NCI-H524 (cell line): Measurements from ENCODE around the gene TTLL10.
A peak's percentile ranks its signal among the peaks of the same experiment; 100 is the strongest.
"Not testable (repeated sequence)": the region's sequence is repeated elsewhere in the genome, so short reads cannot be mapped to it uniquely, and the experiment has no call there.

Experiments
- DNase-seq, 2 experiments: peaks; one replicate each; lab custom pipeline; 2025; lab: John Stamatoyannopoulos, UW

The TTLL10 gene

GRCh38 chr1:1194723-1195122 lies 21.0 kb downstream of the TTLL10 start:
- DNase-seq = no peak

DNA sequence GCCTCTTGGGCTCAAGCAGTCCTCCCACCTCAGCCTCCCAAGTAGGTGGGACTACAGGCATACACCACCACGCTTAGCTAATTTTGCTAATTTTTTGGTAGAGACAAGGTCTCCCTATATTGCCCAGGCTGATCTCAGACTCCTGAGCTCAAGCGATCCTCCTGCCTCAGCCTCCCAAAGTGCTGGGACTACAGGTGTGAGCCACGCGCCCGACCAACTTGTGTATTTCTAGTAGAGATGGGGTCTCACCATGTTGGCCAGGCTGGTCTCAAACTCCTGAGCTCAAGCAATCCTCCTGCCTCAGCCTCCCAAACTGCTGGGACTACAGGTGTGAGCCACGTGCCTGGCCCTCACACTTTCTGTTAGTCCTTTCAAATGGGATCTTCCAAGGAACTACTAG lies 22.0 kb downstream of the TTLL10 start:
- not testable (repeated sequence) for DNase-seq

DNA sequence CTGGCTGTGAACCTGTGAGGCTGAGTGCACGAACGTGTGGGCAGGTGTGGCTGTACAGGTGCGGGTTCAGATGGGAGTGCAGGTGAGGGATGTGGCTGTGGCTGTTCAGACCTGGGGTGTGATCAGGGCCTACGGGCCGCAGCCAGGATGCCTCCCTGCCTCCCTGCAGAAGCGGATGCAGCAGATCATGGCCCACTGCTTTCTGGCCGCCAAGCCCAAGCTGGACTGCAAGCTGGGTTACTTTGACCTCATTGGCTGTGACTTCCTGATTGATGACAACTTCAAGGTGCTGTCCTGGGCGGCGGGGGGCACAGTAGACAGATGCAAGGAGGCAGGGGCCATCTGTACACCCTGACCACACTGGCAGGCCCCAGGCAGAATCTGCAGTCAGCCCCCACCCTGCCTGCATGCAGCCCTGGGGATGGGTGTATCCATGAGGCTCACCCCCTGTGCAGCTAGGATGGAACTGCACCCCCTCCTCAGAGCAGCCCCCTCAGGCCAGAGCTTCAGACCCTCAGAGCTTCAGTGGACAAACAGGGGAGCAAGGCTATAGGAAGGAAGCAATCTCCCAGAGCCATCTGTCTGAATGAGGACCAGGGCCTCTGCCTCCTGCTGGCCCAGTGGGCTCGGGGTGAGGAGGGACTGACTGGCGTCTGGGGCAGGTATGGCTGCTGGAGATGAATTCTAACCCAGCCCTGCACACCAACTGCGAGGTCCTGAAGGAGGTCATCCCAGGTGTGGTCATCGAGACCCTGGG lies 22.9 kb downstream of the TTLL10 start:
- peak in 1 of 2 experiments; percentile 34 for DNase-seq

GRCh38 chr1:1197188-1197500 lies 23.5 kb downstream of the TTLL10 start:
- DNase-seq = no peak

DNA sequence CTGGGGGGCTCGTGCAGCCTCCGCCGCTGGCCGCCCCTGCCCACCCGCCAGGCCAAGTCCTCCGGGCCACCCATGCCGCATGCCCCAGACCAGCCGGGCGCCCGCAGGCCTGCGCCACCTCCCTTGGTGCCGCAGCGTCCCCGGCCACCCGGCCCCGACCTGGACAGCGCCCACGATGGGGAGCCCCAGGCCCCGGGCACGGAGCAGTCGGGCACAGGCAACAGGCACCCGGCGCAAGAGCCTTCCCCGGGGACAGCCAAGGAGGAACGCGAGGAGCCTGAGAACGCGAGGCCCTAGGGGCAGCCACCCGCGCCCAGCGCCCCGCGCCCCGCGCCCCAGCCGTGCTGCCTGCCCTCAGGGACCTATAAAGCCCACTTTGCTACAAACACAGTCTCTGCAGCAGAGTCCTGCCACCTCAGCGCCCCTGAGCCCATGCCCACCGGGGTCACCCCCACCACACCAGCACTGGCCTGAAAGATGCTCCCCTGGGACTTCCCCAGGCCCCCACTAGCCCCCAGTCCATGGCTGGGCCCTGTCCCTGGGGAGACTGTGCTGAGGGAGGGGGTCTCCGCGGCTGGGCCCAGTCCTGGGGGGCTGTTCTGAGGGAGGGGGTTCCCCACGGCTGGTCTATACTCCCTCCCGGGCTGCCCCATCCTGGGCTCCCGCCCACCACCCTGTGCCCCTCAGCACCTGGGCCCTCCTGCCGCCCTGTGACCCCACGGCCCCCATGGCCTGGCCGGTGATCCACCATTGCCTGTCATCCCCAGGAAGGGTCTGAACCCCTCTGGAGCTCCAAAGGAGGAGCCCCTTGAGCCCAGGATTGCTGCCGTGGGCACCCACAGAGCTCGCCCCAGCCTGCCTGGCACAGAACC lies 24.1 kb downstream of the TTLL10 start:
- DNase-seq = no peak

DNA sequence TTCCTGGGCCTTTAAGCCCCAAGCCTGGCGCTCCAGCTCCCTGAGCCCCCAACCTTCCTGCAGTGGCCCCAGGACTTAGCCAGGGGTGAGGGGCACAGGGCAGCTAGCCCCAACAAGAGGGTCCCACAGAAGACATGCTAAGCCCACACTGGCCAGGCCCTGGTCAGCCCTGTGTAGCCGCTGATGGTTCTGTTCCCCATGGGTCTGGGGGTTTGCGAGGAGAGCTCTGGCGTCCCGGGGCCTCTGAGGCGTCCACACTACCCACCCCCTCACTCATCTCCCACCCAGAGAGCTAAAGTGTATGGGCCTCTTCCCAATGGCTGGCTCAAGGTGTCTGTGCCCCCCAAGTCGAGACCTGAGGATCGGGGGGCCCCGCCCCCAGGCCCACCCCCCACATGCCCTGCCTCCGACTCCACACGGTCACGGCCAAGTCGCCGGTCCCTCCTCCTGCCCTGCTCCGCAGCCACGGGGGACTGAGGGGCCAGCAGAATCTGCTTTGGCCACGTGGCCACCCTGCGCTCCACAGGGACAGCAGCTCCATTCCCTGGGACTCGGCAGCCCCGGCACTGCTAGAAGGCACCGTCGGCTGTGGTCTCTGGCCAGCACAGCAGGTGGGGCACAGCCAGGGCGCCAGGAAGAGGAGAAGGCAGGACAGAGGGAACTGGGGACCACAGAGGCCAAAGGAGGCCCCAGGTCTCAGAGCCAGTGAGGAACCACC lies 24.9 kb downstream of the TTLL10 start:
- no peak for DNase-seq

DNA sequence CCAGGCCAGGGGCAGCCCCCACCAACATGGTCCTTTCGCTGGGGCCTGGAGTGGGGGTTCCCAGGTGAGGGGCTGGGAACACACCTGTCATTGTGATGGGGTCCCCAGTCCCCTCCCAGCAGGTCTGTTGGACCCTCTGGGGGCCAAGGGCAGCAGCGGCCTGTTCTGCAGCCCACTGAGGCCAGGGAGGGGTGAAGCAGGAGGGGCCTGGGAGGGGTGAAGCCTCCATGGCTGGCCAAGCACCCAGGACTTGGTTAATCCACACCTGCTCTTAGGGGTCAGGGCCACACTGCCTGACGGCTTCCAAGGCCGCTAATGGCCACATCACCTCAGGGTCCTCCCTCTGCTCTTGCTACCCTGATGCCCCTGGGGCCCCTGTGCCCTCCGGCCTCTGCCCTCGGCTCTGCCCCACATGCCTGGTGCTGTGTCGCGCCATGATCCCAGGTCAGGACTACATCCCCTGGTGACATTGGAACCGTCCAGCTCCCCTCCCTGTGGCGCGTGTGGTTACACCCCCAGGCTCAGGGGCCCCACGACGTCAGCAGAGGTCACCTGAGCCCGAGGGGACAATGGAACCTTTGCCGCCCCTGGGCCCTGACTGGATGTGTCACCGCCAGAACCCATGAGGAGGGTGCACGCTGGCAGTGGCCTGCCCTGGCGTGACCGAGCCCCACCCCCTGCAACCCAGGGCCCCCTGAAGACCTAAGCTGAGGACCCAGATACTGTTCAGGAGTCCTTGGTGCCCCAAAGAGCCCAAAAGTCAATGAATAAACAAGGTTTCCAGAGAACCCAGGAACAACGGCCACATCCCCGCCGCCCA lies 25.7 kb downstream of the TTLL10 start:
- DNase-seq = no peak

GRCh38 chr1:1199961-1200875 lies 26.5 kb downstream of the TTLL10 start:
- no peak for DNase-seq

- DNase-seq = no peak
These were observed 27.5 kb downstream of the TTLL10 start for GRCh38 chr1:1200876-1201810.

- DNase-seq = no peak
These were observed 29.3 kb downstream of the TTLL10 start for GRCh38 chr1:1202831-1203560.

DNA sequence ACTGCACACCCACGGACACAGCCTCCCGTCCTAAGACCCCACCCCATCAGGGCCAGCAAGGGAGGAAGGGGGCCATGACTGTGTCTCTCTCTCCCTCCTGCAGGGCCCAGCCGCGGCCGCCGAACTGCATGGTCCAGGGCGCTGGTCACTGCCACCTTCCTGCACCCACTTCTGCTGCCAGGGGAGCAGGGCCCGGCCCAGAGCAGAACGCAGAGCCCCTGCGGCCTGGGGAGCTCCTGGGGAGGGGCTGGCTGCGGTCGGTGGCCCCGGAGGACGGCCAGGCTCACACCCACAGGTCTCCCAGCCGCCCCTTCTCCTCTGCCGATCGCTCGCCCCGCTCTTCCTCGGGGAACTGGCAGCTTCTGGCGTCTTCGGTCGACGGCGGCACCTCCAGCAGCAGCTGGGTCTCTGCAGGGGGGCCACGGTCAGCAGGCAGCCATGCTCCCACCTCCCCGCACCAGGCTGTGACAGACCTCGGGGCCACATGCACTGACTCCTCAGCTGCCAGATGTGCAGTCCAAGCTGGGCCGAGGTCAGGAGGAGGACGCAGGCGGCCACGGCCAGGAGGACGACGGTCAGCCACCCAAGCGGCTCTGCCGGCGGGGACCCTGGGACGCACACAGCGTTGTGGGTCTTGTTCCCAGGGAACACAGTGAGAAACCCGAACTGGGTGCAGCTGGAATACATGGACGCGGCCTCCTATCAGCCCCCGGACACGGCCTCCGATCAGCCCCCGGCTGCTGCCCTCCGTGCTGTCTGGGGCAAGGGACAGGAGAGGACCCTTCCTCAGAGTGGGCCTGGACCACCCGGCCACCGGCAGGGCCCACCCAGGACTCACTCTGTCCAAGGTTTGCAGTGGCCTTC lies 30.1 kb downstream of the TTLL10 start:
- peak in 1 of 2 experiments; percentile 37 for DNase-seq

- no peak for DNase-seq
These were observed 30.8 kb downstream of the TTLL10 start for GRCh38 chr1:1204425-1204920.

DNA sequence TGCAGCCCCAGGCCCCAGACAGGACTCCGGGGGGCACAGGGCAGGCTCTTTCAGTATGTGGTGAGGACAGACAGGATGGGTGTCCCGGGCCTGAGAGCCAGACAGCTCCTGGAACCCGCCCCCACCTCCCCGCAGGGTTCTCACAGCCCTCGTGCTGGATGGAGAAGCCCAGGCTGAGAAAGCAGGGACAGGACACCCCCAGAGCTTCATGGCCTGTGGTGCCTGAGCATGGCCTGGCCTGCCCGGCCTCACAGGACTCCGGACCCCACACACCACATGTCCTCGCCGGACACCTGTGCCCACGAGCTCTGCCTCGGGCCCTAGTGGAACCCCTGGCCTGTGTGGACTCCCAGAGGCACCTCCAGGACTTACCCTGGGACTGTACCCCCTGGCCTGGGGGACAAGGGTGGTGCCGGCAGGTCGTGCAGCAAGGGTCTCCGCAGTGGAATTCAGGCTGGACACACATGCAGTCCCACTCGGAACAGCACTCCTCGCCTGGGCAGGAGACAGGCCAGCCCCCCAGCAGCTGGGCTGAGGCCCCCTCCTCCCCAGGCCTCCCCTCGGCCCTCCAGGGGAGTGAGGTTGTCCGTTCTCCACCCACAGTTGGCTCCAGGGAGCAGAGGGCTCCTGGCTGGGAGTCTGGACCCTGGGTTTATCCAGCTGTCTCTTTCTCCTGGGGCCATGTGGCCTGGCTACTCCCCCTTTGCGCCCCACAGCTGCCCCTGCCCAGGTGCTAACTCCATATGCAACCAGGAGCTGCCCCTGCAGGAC lies 31.5 kb downstream of the TTLL10 start:
- DNase-seq = no peak

- DNase-seq = no peak
These were observed 32.2 kb downstream of the TTLL10 start for GRCh38 chr1:1205769-1206375.

GRCh38 chr1:1206376-1206965 lies 32.8 kb downstream of the TTLL10 start, which contains the start of gene TNFRSF18:
TNFRSF18 (minus strand) TSS chr1:1206592; CDS start chr1:1206571, 21 bp downstream.
- DNase-seq = no peak

DNA sequence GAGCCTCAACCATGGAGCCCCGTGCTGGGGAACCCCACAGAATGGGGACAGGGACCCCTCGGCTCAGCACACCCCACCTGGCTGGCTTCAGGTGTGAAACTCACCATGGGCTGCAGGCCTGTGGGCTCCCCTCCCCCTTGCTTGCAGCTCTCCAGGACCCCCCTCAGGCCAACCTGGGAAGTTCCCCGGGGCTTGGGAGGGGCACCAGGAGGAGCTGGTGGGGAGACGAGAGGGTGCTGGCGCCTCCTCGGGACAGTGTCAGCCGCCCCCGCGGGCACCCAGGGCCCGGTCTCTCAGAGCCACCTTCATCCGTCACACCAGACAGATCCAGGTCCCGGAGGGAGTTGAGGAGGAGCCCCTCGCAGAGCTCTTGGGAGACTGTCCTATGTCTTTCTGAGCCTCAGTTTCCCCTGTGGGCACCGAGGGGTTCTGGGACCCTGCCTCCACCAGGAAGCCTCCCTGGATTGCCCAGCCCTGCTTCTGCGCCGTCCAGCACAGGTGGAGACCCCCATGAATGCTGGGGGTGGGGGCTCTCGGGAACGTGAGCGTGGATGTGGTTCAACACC lies 33.4 kb downstream of the TTLL10 start:
- no peak for DNase-seq
